HG03060 (cell line): ENCODE measurements around the gene LDLRAD4.
A peak's percentile ranks its signal among the peaks of the same experiment; 100 is the strongest.

ENCODE experiments used
- ATAC-seq: cut with Tn5 transposase; IDR thresholded peaks from one replicate; pipeline ENCODE4 v1.9.1; 2021; ENCODE audit warnings: low read depth, moderate number of reproducible peaks; ENCODE audit not compliant: unreplicated experiment

Gene LDLRAD4

GRCh38 chr18:13279181-13280069 is 60.9 kb downstream of the LDLRAD4 start:
- ATAC-seq: peak; percentile 76

GRCh38 chr18:13280070-13280795 is 61.7 kb downstream of the LDLRAD4 start:
- no peak for ATAC-seq

DNA sequence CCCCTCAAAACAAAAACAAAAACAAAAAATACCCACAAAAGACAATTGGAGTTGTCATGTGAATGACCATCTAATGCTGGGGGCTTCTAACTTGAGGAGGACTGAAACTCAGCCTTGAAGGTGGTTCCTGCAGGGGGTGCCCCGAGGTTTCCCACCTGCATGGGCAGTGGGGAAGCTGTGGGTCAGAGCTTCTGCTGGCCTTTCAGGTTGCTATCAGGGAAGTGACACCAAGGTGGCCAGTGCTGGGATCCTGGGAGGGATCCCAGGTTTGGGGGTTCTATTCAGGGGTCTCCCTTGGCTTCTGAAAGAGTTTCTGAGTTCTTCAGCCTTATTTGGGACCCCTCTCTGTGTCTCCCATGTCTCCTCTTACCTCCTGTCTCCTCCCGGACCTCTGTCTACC is 62.8 kb downstream of the LDLRAD4 start:
- no peak for ATAC-seq

GRCh38 chr18:13283746-13284145 is 65.2 kb downstream of the LDLRAD4 start:
- no peak for ATAC-seq

- no peak for ATAC-seq
These were observed 65.9 kb downstream of the LDLRAD4 start for GRCh38 chr18:13284330-13285027.

GRCh38 chr18:13285874-13286273 is 67.3 kb downstream of the LDLRAD4 start:
- no peak for ATAC-seq

GRCh38 chr18:13286456-13287125 is 68.0 kb downstream of the LDLRAD4 start:
- ATAC-seq: no peak

GRCh38 chr18:13287372-13287771 is 68.8 kb downstream of the LDLRAD4 start:
- no peak for ATAC-seq

DNA sequence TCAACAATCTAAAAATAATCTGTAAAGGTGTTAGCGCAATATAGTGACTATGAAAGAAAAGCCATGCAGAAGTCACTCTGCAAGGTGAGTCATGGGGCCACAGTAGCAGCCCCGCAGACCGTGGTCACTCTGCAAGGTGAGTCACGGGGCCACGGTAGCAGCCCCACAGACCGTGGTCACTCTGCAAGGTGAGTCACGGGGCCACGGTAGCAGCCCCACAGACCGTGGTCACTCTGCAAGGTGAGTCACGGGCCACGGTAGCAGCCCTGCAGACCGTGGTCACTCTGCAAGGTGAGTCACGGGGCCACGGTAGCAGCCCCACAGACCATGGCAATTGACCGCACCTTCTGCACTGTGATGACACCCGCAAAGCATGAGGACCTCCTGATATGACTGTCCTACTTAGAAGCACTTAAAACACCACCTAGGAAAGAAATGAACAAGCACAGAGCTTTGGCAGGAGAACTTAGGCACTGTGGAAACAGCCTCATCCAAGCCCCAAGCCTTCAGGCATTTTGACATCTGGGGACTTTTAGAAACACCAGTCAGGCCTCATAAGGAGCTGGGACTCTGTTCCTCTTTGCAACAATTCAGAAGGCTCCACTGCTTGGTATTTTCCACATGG is 70.1 kb downstream of the LDLRAD4 start:
- ATAC-seq: no peak

DNA sequence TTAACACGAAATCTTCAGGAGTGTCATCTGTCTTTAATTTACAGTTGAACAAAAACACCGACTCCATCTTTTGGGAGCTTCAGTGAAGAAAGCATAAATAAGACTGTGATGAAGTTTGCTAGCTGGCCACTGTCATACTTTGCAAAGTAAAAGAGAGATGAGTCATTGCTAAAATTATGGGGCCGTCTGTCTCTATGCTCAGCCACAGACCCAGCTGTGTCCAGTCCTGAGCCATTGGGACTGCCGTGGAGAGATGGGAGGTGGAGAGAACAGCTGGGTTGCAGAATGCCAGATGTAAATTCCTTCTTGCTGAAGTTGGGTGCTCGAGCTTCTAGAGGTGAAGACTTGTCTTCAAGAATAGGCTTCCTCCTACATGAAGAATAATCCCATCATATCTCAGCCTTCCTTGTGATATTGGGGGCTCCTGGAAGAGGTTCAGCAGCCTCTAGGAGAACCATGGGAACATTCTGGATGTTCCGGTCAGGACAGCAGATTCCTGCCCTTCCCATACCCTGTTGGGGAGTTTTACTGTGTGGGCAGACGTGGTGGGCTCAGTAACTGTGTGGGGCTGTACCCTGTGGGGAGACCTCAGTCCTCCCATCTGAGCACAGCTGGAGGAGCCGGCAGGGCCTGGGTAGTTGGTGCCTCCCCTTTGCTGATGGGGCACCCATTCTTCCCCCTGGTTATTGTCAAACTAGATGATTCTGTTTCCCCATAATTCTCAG is 71.1 kb downstream of the LDLRAD4 start:
- no peak for ATAC-seq

DNA sequence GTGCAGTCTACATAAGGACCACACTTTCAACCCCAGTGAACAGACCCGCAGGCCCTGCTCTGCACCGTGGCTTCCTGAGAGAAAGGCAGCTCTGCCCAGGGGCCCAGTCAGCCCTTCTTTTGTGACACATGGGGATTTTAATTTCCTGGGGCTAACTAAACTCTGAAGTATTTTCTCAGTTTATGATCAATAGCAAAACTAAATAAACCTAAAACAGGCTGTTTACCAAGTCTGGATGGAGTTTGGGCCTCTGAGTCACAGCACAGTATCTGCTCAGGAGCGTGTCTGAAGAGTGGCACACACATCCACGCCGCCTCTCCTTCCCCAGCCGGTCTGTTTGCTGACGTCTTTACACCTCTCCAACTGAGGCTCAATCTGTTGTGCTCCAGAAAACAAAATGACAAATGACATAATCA is 72.3 kb downstream of the LDLRAD4 start:
- no peak for ATAC-seq

DNA sequence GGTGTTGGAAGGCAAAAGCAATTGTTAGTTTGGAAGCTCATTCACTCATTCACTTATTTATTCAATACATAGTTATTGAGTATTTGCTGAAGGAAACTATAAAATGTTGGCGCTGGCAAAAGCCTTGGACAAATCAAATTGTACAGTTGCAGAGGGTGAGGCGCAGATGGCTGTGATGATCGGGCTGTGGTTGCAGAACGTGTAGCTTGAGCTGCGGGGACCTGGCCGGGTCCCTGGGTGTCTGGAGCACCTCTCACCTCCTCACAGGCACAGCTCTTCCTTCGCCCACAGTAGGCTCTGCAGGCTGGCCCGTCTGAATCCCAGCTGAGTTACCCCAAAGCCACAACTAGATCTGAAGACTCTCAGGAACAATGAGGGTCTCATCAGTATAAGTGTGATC is 72.7 kb downstream of the LDLRAD4 start:
- no peak for ATAC-seq

- no peak for ATAC-seq
These were observed 73.3 kb downstream of the LDLRAD4 start for GRCh38 chr18:13291745-13292447.

DNA sequence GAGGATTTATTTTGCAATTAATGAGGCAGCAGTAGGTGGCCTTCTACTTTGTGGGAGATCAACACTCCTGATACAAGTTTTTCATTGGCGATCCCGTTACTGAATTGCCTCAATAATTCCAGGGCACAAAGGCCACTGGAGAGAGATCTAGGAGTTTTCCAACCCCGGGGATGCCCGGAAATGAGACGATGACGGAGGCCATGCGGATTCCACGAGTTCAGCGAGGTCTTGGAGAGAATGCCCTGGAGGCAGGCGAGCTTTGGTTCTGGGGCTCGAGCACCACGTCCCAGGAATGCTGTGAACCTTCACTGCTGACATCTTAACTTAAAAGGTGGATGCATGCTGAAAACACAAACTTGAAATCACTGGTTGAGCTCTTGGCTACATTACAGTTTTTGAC is 74.2 kb downstream of the LDLRAD4 start:
- ATAC-seq: no peak

DNA sequence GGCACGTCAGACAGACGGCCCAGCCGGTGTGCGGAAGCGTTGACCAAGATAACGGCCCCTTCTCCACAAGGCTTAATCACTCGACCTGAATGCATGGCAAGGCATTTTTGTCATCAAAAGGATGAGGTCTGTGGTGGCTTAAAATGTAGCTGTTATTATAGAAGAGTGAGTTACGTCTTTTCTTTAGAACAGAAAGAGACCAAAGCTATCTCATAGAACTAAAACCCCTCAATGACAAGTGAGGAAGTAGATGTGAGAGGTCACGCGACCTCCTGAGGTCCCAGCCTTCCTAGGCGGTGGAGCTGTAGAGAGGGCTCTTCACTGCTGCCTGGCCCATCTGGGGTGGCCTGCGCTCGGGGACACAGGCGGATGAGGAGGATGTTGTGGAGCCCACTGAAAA is 75.7 kb downstream of the LDLRAD4 start:
- ATAC-seq: no peak

DNA sequence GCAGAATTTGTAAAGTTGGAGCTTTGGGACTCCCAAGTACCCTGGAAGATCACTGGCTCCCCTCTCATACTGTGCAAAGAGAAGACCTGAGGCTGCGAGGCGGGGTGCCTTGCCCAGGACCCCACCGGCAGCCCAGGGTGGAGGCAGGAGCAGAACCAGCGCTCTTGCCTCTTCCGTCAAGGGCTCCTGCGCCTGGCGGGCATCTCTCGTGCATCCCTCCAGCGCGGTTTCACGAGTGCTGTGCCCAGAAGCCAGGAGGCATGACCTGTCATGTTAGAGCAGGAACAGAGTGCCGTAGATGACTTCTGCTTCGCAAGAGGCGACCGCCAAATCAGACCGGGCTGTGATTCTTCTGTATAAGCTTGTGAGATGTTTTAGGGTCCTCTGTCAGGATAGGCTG is 77.3 kb downstream of the LDLRAD4 start:
- ATAC-seq: no peak

- no peak for ATAC-seq
These were observed 78.5 kb downstream of the LDLRAD4 start for GRCh38 chr18:13296867-13297574.

- no peak for ATAC-seq
These were observed 79.7 kb downstream of the LDLRAD4 start for GRCh38 chr18:13298262-13298661.
